Retinal pigment epithelial cell (primary cell): ENCODE results near the gene RBCK1.
A peak's percentile ranks its signal among the peaks of the same experiment; 100 is the strongest.

Experiments used
- DNase-seq: peaks from one replicate; pipeline ENCODE4 v3.0.0-alpha.2; 2010; ENCODE audit warnings: low read depth
- H3K4me3 ChIP-seq: 2 replicates; pipeline ENCODE4 v1.5.1; 2011; ENCODE audit warnings: mild to moderate bottlenecking, low read length, control low read depth, moderate library complexity
- TF ChIP-seq, protein P1 (sequence below): conservative IDR thresholded peaks from 2 replicates; pipeline ENCODE4 v1.5.1; 2011; ENCODE audit warnings: low read depth, low read length, control low read depth, inconsistent platforms

Gene RBCK1

DNA sequence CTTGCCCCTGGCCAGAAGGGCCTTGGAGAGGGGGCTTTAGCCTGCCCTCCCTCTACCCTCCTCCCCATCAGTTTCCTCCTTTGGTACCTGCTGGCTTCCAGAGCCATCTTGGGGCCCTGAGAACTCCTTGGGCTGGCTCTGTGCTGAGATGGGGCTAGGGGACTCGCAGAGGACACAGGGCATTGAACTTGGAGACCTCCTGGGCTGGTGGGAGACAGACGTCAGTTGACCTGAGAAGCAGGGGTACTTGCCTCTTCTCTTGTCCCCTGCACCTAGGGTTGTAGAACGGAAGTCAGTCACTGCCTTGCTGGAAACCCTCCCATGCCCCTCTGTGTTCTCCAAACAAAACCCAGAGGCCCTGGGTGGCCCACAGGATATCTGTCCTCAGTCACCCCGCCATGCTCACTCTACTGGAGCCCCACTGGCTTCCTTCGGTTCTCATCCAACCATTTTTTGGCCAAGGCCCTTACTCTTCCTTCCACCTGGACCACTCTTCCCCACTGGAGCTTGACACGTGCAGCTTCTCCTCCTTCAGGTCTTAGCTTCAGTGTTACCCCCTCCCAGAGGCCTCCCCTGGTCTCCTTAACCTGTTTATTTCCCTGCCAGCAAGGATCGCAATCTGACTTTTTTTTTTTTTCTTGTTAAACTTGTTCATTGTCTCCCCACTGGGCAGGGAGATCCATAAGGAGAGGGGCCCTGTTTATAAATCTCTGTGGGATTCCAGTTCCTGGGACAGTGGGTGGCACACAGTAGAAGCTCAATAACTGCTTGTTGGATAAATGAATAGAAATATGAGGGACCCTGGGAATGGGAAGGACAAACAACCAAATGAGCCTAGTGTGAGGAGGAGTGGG, 971 bp downstream of the RBCK1 start:
- H3K4me3 ChIP-seq = peak overlapping the region; percentile 94
- DNase-seq = no peak

DNA sequence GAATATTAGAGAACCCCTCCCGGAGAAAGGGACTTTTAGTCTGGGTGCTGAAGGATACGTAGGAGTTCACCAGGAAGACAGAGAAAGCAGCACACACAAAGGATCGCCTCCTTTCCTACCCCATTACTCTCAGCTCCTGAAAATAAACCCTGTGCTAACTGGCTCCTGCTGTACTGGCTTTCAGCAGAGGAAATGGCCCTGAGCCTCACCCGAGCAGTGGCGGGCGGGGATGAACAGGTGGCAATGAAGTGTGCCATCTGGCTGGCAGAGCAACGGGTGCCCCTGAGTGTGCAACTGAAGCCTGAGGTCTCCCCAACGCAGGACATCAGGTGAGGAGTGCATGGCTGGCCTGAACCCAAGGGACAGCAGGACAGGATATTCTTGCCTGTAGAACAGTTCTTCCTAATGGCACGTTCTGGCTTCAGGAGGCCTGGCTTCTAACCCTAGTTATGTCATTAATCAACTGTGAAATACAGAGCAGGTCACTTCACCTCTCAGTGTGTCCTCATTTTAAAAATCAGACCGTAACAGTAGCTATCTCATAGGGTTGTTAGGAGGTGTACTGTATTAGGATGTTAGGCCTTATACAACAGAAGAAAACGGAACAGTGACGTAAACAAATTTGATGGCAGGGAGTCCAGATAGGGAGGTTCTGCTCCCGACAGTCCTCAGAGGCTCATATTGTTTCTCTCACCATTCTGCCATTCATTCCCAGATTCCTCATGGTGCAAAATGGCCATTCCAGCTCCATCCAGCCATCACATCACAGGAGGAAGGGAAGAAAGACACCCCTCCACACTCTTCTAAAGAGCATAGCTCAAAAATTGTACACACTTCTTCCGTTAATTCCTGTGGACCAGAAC, 1.8 kb downstream of the RBCK1 start:
- no peak for DNase-seq
- TF ChIP-seq, protein P1, sequence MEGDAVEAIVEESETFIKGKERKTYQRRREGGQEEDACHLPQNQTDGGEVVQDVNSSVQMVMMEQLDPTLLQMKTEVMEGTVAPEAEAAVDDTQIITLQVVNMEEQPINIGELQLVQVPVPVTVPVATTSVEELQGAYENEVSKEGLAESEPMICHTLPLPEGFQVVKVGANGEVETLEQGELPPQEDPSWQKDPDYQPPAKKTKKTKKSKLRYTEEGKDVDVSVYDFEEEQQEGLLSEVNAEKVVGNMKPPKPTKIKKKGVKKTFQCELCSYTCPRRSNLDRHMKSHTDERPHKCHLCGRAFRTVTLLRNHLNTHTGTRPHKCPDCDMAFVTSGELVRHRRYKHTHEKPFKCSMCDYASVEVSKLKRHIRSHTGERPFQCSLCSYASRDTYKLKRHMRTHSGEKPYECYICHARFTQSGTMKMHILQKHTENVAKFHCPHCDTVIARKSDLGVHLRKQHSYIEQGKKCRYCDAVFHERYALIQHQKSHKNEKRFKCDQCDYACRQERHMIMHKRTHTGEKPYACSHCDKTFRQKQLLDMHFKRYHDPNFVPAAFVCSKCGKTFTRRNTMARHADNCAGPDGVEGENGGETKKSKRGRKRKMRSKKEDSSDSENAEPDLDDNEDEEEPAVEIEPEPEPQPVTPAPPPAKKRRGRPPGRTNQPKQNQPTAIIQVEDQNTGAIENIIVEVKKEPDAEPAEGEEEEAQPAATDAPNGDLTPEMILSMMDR = no peak
- H3K4me3 ChIP-seq = no peak overlapping the region

More for the DNA sequence above, 971 bp downstream of the RBCK1 start:
- TF ChIP-seq, protein P1 = no peak

DNA sequence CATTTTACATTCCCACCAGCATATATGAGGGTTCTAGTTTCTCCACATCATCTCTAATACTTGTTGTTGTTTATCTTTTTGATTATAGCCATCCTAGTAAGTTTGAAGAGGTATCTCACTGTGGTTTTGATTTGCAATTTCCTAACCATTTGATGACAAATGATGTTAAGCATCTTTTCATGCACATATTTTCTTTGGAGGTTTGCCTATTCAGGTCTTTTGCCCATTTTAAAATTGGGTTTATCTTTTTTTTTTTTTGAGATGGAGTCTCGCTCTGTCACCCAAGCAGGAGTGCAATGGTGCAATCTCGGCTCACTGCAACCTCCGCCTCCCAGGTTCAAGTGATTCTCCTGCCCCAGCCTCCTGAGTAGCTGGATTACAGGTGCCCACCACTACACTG, 4.0 kb downstream of the RBCK1 start:
- H3K4me3 ChIP-seq = no peak overlapping the region
- TF ChIP-seq, protein P1 = no peak
- no peak for DNase-seq

DNA sequence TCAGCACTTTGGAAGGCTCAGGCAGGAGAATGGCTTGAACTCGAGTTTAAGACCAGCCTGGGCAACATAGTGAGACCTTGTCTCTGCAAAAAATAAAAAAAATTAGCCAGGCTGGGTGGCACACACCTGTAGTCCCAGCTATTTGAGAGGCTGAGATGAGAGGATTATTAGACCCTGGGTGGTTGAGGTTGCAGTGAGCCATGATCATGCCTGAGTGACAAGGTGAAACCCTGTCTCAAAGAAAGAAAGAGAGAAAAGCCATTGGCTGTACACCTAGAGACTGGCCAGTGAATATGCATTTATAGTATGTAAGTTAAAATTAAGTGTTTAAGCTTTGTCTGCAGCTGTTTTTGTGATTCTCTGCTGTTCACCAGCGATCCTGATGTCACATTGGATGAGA, 6.1 kb downstream of the RBCK1 start:
- no peak overlapping the region for H3K4me3 ChIP-seq
- TF ChIP-seq, protein P1 = no peak
- DNase-seq = no peak

DNA sequence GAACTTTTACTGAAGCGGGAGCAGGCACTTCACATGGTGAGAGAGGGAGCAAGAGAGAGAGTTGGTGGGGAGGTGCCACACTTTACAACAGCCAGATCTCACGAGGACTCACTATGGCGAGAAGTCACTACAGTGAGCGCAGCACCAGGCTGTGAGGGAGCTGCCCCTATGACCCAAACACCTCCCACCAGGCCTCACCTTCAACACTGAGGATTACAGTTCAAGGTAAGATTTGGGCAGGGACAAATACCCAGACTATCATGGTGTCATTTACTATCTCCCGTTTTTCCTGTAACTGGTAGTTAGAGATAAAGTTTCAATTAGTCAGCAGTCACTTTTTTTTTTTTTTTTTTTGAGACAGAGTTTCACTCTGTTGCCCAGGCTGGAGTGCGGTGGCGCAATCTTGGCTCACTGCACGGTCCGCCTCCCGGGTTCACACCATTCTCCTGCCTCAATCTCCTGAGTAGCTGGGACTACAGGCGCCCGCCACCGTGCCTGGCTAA, 7.8 kb downstream of the RBCK1 start:
- TF ChIP-seq, protein P1 = no peak
- no peak overlapping the region for H3K4me3 ChIP-seq
- DNase-seq = no peak

DNA sequence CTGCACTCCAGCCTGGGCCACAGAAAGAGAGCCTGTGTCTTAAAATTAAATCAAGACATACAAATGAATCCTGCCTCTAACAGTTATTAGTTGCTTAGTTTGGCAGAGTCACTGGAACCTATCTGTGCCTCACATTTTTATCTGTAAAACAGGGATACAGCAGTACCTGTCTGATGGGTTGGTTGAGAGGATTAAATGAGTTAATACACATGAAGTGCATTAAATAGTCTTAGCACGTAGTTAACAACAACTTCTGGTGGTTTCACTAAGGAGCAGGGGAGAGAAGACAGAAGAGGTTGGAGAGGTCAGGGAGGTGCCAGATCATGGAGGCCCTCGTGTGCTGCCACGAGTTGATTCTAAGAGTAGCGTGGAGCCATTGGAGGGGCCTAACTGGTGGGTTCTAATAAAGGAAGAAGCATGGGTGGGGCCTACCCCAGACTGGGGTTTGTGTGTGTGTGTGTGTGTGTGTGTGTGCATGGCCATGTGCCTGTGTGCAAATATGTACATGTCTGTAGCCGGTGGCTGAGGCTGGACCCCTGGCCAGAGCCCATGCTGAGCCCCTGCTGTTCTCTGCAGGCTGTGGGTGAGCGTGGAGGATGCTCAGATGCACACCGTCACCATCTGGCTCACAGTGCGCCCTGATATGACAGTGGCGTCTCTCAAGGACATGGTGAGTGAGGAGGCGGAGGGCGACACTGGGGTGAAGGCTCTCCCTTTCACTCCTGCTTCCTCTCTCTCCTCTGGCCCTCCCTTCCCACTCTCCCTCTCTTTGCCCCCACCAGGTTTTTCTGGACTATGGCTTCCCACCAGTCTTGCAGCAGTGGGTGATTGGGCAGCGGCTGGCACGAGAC, 9.1 kb downstream of the RBCK1 start:
- no peak overlapping the region for H3K4me3 ChIP-seq
- TF ChIP-seq, protein P1 = no peak
- DNase-seq = no peak
